Activated T-cell treated with anti-CD3 and anti-CD28 coated beads, Interleukin-2, amount 50 U/mL, for 4 hours (primary cell): ENCODE results near the gene CDH20. TPM values are rescaled to one million over a fixed set of nuclear protein-coding genes. Genes with fewer than 3 reads are reported as not detected.

Experiments used
- ATAC-seq, 2 donors: fragments of 200-7000 bp; cut with Tn5 transposase; one replicate each; pipeline ENCODE4 v1.10.0; 2021
- DNase-seq: peaks from one replicate; pipeline ENCODE4 v3.0.0-alpha.2; 2020
- H3K27me3 Mint-ChIP-seq: one replicate; pipeline ENCODE4 v1.8.0; 2021; ENCODE audit warnings: low read depth, mixed read lengths
- H3K36me3 Mint-ChIP-seq: one replicate; pipeline ENCODE4 v1.8.0; 2022; ENCODE audit warnings: mixed read lengths; ENCODE audit not compliant: insufficient read depth
- H3K4me1 Mint-ChIP-seq: one replicate; pipeline ENCODE4 v1.8.0; 2021; ENCODE audit warnings: low read depth, mixed read lengths
- H3K4me3 Mint-ChIP-seq: one replicate; pipeline ENCODE4 v1.8.0; 2021; ENCODE audit warnings: mild to moderate bottlenecking, moderate library complexity, mixed read lengths
- H3K9me3 Mint-ChIP-seq: one replicate; pipeline ENCODE4 v1.8.0; 2021; ENCODE audit warnings: mixed read lengths
- total RNA-seq, 3 donors: library from RNA; stranded (reverse); gene quantifications; one replicate each; pipeline ENCODE4 v1.2.1, GENCODE V29; 2021

Gene CDH20
- total RNA-seq, 3 donors from 2014 or later: 0.11 to 0.15 TPM; not detected in 1

DNA sequence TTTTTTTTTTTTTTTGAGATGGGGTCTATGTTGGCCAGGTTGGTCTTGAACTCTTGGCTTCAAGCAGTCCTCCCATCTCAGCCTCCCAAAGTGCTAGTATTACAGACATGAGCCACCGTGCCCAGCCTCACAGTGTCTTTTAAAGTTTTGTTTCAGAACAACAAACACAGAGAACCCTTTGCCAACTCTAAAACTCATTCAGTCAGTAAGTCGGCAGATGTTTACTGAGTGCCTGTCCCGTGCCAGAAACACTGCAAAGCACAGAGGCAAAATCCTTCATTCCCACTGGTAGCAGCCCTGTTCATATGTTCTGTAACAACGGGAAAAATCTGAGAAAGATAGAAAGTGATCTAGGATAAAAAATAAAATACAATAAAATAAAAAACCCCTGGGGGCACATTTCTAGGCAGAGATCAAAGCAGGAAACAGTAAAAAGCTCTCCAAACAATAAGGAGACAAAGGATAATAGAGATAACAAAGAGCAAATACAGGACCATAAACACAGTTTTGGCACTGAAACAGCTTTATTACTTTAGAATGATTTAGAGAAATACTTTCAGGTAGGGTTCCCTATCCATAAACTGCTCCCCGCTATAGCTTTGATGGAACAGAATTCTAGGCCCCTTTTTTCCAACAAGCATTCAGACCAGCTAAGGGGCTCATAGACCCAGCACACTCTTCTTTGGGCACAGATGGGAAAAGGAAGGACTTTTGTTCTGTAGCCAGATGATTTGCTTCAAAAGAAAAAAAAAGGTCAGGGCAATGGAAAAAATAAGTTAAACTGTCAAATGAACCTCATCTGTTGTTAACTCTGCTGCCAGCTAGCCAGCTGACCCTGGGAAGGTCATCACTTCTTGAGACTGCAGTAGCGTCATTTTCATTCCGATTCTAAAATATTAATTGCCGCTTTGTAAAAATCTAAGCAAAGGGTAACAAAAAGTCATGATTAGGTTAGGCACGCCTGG, 212.3 kb downstream of the CDH20 start:
- peaks cover 6% of the 10 kb centered on the region for H3K27me3 Mint-ChIP-seq
- no peaks in the 10 kb centered on the region for H3K9me3 Mint-ChIP-seq
- ATAC-seq (no peak), DNase-seq (no peak)
- H3K4me3 Mint-ChIP-seq: no peak overlapping the region
- H3K36me3 Mint-ChIP-seq: no peaks in the 10 kb centered on the region
- H3K4me1 Mint-ChIP-seq: no peaks in the 10 kb centered on the region

DNA sequence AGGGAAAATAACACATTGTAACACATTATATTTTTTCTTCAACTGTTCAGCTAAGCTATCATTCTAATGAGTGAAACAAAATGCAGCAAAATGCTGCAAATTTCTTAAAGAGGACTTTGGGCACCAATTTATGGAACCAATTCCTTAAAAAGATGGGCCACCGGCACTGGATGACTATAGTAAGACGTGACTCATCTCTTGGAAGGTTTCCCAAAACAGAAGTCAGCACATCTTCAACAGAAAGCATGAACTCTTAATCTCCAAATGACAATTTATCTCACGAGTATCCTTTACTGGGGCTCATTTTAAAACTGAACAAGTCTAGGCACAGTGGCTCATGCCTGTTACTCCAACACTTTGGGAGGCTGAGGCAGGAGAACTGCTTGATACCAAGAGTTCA, 213.4 kb downstream of the CDH20 start:
- no peak for DNase-seq
- H3K27me3 Mint-ChIP-seq: peaks cover 6% of the 10 kb centered on the region
- no peaks in the 10 kb centered on the region for H3K36me3 Mint-ChIP-seq
- no peaks in the 10 kb centered on the region for H3K9me3 Mint-ChIP-seq
- no peaks in the 10 kb centered on the region for H3K4me1 Mint-ChIP-seq
- no peak for ATAC-seq
- no peak overlapping the region for H3K4me3 Mint-ChIP-seq

DNA sequence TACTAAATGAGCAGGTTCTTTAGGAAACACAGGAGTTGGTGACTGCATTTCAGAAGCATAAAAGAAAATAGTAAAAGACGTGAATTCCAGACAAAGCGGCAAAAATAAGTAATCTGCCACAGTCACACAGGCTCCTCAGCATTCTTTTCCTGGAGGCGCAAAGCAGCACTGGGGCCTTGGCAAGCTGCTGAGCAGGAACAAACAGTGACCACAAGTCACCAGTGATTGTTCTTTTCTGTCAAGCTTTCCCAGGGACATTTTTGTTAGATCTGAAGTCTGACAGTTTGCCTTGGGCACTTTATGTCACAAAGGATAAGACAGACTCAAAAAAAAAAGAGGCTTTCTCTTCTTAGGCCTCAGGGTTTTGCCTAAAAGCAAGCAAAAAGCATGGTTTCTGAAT, 216.2 kb downstream of the CDH20 start:
- DNase-seq (no peak), ATAC-seq (no peak)
- H3K4me3 Mint-ChIP-seq: no peak overlapping the region
- H3K36me3 Mint-ChIP-seq: no peaks in the 10 kb centered on the region
- H3K9me3 Mint-ChIP-seq: no peaks in the 10 kb centered on the region
- peaks cover 7% of the 10 kb centered on the region for H3K27me3 Mint-ChIP-seq
- no peaks in the 10 kb centered on the region for H3K4me1 Mint-ChIP-seq

DNA sequence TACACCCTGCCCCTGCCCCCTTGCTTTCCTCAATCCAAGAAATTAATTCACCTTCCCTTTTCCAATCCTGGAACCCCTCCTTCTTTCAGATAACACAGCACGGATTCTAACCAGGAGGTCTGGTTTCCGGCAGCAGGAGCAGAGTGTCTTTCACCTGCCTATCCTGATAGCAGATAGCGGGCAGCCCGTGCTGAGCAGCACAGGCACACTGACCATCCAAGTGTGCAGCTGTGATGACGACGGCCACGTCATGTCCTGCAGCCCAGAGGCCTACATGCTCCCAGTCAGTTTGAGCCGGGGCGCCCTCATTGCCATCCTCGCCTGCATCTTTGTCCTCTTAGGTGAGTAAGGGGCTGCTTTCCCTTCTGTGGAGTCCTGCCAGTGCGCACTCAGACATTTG, 216.7 kb downstream of the CDH20 start:
- ATAC-seq (no peak), DNase-seq (no peak)
- Mint-ChIP-seq H3K27me3 (peaks cover 4% of the 10 kb centered on the region), H3K9me3 (no peaks in the 10 kb centered on the region), H3K4me1 (peaks cover 4% of the 10 kb centered on the region), H3K36me3 (no peaks in the 10 kb centered on the region), H3K4me3 (no peak overlapping the region)

DNA sequence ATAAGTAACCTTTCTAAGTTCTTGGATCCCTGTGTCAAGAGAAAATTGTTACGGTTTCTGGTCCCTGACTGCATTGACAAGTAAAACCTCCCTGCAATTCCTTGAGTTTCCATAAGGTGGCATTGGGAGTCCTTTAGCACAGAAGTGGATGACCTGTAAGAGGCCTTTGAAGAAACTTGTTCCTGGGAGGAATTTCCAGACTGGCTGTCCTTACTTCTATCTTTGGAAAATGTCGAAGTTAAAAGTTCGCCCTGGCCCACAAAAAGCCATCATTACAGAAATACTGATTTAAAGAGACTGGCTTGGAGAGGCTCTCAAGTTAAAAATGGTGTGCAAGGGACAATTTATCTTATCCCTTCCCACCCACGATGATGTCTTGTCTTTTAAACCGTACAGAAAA, 218.4 kb downstream of the CDH20 start:
- no peaks in the 10 kb centered on the region for H3K36me3 Mint-ChIP-seq
- H3K4me1 Mint-ChIP-seq: peaks cover 7% of the 10 kb centered on the region
- H3K27me3 Mint-ChIP-seq: peaks cover 4% of the 10 kb centered on the region
- no peaks in the 10 kb centered on the region for H3K9me3 Mint-ChIP-seq
- DNase-seq (no peak), ATAC-seq (no peak)
- H3K4me3 Mint-ChIP-seq: no peak overlapping the region

DNA sequence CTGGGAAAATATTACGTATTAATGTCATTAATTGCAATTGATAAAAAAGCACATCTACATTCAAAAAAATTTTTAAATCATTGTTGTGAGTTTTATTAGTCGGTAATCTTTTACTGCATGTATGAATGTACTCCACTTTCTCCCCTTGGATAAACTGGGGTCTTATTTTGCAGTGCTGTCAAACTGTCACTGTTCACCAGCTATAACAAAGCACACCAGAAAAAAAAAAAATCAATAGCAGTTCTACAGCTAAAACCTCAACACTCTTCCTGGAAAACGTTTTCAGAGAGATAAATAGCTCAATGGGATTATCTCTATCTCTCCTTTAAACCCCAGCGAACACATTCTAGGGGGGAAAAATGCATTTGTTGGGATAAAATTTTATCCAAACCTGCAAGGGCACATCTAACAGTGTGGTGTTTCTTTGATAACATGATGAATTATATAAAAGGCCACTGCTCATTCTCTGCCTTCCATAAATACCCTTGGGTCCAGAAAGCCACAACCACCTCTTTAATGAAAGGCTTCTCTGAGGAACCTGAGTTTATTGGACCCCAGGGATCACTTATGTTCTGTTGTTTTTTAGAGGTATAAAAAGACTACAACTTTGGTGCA, 219.9 kb downstream of the CDH20 start:
- DNase-seq (no peak), ATAC-seq (no peak)
- Mint-ChIP-seq H3K9me3 (no peaks in the 10 kb centered on the region), H3K27me3 (peaks cover 4% of the 10 kb centered on the region), H3K4me1 (peaks cover 7% of the 10 kb centered on the region), H3K36me3 (no peaks in the 10 kb centered on the region), H3K4me3 (no peak overlapping the region)

DNA sequence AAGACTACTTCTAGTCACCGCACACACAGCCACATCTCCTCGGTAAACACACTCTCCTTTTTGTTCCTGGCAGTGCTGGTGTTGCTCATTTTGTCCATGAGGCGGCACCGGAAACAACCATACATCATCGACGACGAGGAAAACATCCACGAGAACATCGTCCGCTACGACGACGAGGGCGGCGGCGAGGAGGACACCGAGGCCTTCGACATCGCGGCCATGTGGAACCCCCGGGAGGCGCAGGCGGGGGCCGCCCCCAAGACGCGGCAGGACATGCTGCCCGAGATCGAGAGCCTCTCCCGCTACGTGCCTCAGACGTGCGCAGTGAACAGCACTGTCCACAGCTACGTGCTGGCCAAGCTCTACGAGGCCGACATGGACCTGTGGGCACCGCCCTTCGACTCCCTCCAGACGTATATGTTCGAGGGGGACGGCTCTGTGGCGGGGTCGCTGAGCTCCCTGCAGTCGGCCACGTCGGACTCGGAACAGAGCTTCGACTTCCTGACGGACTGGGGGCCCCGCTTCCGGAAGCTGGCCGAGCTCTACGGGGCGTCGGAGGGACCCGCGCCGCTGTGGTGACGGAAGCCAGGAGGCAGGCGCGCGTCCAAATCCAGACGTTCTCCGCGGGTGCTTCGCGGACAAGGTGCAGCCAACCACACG, 221.0 kb downstream of the CDH20 start:
- Mint-ChIP-seq H3K4me1 (peaks cover 7% of the 10 kb centered on the region), H3K9me3 (no peaks in the 10 kb centered on the region), H3K4me3 (peak overlapping the region; percentile 67), H3K27me3 (peaks cover 4% of the 10 kb centered on the region), H3K36me3 (no peaks in the 10 kb centered on the region)
- ATAC-seq: peak; percentile 37 to 39
- DNase-seq: peak; percentile 6

DNA sequence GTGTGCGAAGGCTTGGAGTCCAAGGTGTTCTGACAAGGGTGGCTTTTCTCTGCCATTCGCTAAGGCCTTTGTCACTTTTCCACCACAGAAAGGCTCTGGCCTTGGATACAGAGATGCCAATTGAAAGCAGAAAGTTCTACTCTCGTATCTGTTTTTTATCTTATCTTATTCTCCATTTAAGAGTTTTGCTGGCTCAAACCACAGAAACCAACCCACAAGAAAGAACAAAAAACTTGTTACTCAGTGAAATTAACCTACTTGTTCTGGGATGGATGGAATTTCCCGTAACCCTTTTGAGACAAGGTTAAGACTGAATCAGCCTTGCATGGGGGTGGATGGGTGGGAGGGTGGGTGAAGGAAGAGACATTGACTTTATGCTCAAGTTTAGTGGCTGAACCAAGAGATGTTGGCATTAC, 221.7 kb downstream of the CDH20 start:
- no peak for DNase-seq
- Mint-ChIP-seq H3K4me3 (peak overlapping the region; percentile 67), H3K27me3 (peaks cover 4% of the 10 kb centered on the region), H3K36me3 (no peaks in the 10 kb centered on the region), H3K9me3 (no peaks in the 10 kb centered on the region), H3K4me1 (peaks cover 7% of the 10 kb centered on the region)
- peak; percentile 62 to 68 for ATAC-seq

DNA sequence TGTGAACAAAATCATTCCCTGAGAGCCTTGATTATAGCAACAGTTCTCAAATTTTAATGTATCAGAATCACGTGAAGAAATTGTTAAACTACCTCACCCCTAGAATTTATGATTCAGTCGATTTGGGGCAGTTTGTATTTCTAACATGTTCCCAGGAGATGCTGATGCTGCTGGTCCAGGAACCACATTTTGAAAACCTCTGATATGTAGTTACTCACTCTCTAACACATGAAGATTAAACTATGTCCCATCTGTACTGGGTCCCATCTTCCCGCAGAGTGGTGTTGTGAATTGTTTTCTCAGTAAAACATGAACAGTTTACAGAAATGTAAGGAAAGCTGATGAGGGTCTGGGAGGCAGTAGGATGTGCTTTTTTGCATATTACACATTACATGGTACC, 223.1 kb downstream of the CDH20 start:
- Mint-ChIP-seq H3K9me3 (no peaks in the 10 kb centered on the region), H3K36me3 (no peaks in the 10 kb centered on the region), H3K27me3 (peaks cover 4% of the 10 kb centered on the region), H3K4me3 (no peak overlapping the region), H3K4me1 (peaks cover 7% of the 10 kb centered on the region)
- ATAC-seq: no peak
- no peak for DNase-seq

DNA sequence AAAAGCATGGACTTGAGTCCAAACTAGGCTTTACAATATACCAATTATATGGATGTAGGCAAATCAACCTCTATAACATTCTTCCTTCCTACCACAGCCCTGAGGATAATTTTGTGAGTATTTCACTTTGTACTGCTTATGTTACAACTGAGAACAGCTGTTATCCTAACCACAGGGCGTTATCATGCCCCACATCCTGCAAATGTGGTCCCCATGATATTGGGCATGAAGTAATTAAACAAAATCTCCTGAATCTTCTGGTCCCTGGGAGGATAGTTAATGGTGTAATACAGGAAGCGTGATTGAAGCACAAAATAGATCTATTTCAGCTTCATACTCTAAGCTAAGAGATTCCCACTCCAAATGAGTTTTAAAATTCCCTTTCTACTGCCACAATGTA, 223.6 kb downstream of the CDH20 start:
- ATAC-seq: no peak
- Mint-ChIP-seq H3K27me3 (peaks cover 4% of the 10 kb centered on the region), H3K36me3 (no peaks in the 10 kb centered on the region), H3K4me1 (peaks cover 7% of the 10 kb centered on the region), H3K4me3 (no peak overlapping the region), H3K9me3 (no peaks in the 10 kb centered on the region)
- no peak for DNase-seq

DNA sequence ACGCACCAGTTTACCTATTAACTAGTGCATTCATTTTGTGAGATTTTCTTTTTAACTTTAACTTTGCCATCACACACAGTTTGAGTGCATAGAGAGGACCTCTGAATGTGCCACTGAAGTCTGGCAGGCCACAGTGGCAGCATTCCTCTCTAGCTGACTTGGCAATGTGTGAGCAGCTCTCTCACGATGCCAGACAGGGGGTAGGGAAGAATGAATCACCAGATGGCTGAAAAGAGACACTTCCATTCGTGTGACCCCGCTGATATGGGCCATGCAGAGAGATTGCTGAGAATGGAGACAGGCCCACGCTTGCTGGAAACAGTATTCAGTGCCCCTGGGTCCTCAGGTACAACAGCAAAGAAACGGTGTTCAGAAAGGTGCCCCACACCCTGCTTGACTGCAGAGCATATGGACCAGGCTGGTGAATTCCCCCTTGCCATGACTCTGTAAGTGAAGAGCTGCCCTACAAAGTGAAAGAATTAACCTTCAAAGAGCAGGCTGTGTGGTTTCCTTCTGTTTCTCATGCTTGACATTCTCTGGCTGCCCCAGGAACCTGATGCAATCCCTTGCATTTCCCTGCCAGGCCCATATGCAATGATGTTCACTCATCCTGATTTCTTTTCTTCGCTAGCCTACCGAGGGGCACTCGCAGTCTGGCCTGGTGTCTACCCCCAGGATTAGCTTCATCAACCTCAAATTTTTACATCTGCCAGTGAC, 236.1 kb downstream of the CDH20 start:
- ATAC-seq (no peak), DNase-seq (no peak)
- Mint-ChIP-seq H3K4me3 (no peak overlapping the region), H3K36me3 (no peaks in the 10 kb centered on the region), H3K9me3 (peaks cover 6% of the 10 kb centered on the region), H3K4me1 (no peaks in the 10 kb centered on the region), H3K27me3 (peaks cover 7% of the 10 kb centered on the region)

DNA sequence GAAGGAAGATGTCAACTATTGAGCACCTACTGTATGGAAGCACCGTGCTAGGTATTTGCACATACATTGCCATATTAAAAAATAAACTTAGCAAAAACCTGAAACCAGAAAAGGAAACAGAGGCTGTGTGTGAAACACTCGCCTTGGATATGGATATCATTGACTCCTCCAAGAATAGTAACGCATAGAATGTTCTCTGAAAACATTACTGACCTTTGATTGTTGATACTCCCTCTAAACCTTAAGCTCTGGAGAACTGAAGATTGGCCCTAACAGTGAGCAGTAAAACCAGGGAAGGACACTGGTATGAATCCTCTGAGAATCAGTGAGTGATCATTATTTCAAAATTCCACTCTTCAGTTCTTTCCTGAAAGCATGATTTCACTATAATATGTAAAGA, 236.8 kb downstream of the CDH20 start:
- ATAC-seq (no peak), DNase-seq (no peak)
- H3K27me3 Mint-ChIP-seq: peaks cover 7% of the 10 kb centered on the region
- peaks cover 6% of the 10 kb centered on the region for H3K9me3 Mint-ChIP-seq
- no peaks in the 10 kb centered on the region for H3K36me3 Mint-ChIP-seq
- no peaks in the 10 kb centered on the region for H3K4me1 Mint-ChIP-seq
- H3K4me3 Mint-ChIP-seq: no peak overlapping the region

DNA sequence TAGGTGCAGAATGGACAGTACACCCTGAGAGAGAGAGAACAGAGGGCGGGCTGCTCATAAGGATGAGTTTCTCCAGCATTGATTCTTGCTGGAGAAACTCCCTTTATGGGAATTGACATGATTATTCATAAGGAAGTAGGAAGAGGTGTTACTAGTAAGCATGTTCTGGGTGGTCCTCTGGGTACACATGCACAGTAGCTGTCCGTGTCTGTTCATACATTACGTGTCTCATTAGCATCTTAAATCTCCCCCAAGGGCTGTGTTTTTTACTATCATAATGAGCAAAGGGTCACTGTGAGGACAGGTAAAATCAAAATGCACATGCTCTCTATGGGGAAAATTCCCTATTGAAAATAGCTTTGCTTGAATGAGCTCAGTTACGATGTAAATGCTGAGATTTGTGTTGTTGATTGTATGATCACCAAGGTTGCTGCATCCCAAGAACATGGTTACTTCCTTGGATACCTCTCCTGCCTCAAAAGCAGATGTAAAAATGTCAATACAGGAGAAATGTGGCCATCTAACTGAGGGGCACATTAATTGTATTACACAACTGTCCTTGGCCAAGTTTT, 238.9 kb downstream of the CDH20 start:
- ATAC-seq (no peak), DNase-seq (no peak)
- Mint-ChIP-seq H3K4me3 (no peak overlapping the region), H3K9me3 (peaks cover 6% of the 10 kb centered on the region), H3K4me1 (no peaks in the 10 kb centered on the region), H3K27me3 (peaks cover 11% of the 10 kb centered on the region), H3K36me3 (no peaks in the 10 kb centered on the region)

DNA sequence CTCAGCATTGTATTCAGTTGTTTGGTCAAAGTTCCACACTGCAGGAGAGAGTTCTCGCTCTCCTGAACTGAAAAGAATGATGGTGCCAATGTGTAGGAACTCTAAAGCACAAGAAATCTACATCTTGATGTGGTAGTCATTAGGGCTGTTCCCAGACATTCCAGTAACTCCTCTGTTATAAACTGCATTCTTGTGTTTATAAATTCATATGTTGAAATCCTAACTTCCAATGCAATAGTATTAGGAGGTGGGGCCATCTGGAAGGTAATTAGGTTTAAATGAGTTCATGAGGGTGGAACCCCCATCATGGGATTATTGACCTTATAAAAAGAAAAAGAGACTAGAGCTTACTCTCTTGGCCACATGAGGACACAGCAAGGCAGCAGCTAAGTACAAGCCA, 239.6 kb downstream of the CDH20 start:
- peaks cover 6% of the 10 kb centered on the region for H3K9me3 Mint-ChIP-seq
- ATAC-seq (no peak), DNase-seq (no peak)
- peaks cover 18% of the 10 kb centered on the region for H3K27me3 Mint-ChIP-seq
- H3K4me1 Mint-ChIP-seq: no peaks in the 10 kb centered on the region
- no peak overlapping the region for H3K4me3 Mint-ChIP-seq
- no peaks in the 10 kb centered on the region for H3K36me3 Mint-ChIP-seq
